Measurements from ENCODE around the gene CYP24A1. TPM values are rescaled to one million over a fixed set of nuclear protein-coding genes. Genes with fewer than 3 reads are reported as not detected.

Gene CYP24A1
- total and polyA plus RNA-seq, 2 of the 8 experiments (the other 6 are each of a cell fraction or from before 2014, with no cell fraction given): not detected

GRCh38 chr20:54177378-54177777 lies 3.6 kb upstream of the CYP24A1 start:
- H3K36me3 ChIP-seq (ENCODE audit: control insufficient read depth in 2 of 4, insufficient read depth in 4 of 4, low read length in 3 of 4): no peaks in the 10 kb centered on the region
- no peak overlapping the region for H3K18ac ChIP-seq (ENCODE audit: extremely low read depth, low read length)
- H3K4me3 ChIP-seq (ENCODE audit: extremely low read depth in 1 of 4, insufficient read depth in 2 of 4, low read depth in 3 of 4, low read length in 4 of 4): no peak overlapping the region
- peaks cover 4 to 16% (median 9%) of the 10 kb centered on the region in 4 experiments; a peak in 6 of 7 replicates for H3K4me1 ChIP-seq (replicated peaks in 1 of 4; ENCODE audit: control insufficient read depth in 3 of 4, insufficient read depth in 4 of 4, low read length in 3 of 4)
- H2AFZ ChIP-seq (ENCODE audit: low read length): no peak overlapping the region
- CTCF ChIA-PET (ENCODE audit: partially characterized antibody): no interaction called here
- no peak overlapping the region for H3K9ac ChIP-seq (replicated peaks in 1 of 4; ENCODE audit: extremely low read depth in 1 of 4, low read depth in 3 of 4, low read length in 3 of 4)
- no peak for DNase-seq (ENCODE audit: low read depth in 1 of 2, low spot score in 2 of 2)
- H3K56ac ChIP-seq (replicated peaks; ENCODE audit: insufficient read length, low read depth, low read length): no peak overlapping the region
- H3K23ac ChIP-seq (ENCODE audit: insufficient read length): no peak overlapping the region
- H3K4me2 ChIP-seq (ENCODE audit: insufficient read depth in 1 of 2, low read depth in 2 of 2, low read length in 2 of 2): no peak overlapping the region
- no peak overlapping the region for H2AK5ac ChIP-seq (ENCODE audit: low read depth, low read length)
- no peak overlapping the region for H3K27ac ChIP-seq (ENCODE audit: low read depth, low read length)
- no peak overlapping the region for H4K8ac ChIP-seq (ENCODE audit: extremely low read depth, insufficient read depth, low read length)
- no peak overlapping the region for H2BK120ac ChIP-seq (replicated peaks; ENCODE audit: low read depth, low read length)
- H2BK20ac ChIP-seq (ENCODE audit: low read length): no peak overlapping the region
- no peaks in the 10 kb centered on the region for H3K79me1 ChIP-seq (ENCODE audit: low read depth, low read length)
- no peak overlapping the region for H3K4ac ChIP-seq (replicated peaks; ENCODE audit: insufficient read length, low read depth, low read length)
- H2BK12ac ChIP-seq (ENCODE audit: low read depth, low read length): no peak overlapping the region
- no peak overlapping the region for H2BK15ac ChIP-seq (ENCODE audit: low read length)
- no peak overlapping the region for H4K5ac ChIP-seq (ENCODE audit: insufficient read length, low read depth, low read length)
- H3K9me3 ChIP-seq (ENCODE audit: insufficient read depth in 2 of 2, low read depth in 1 of 2, low read length in 1 of 2): no peaks in the 10 kb centered on the region
- WGBS, 2 experiments (ENCODE audit: extremely low coverage in 1 of 2, insufficient coverage in 1 of 2, insufficient read length in 1 of 2, insufficient replicate concordance in 2 of 2, low coverage in 1 of 2, low lambda C conversion rate in 2 of 2, missing lambda C conversion rate in 1 of 2): 85% methylated on average over 6 of the region's 6 CpGs; no CpG with 5 or more reads in 1 of the 2 experiments
- H3K27me3 ChIP-seq (replicated peaks in 1 of 4; ENCODE audit: control insufficient read depth in 3 of 4, extremely low read depth in 1 of 4, insufficient read depth in 3 of 4, low read length in 3 of 4): peaks cover 26 to 35% (median 33%) of the 10 kb centered on the region in 4 experiments
- peaks cover 14% of the 10 kb centered on the region for H3K23me2 ChIP-seq (ENCODE audit: low read depth, low read length)
- POLR2A ChIA-PET (ENCODE audit: partially characterized antibody): no interaction called here
- no peak overlapping the region for H2BK5ac ChIP-seq (ENCODE audit: low read depth, low read length)
- H4K20me1 ChIP-seq (replicated peaks in 1 of 2; ENCODE audit: control insufficient read depth in 1 of 2, insufficient read depth in 2 of 2, low read length in 2 of 2): peaks cover 0 to 3% of the 10 kb centered on the region in 2 experiments
- no peak overlapping the region for H4K91ac ChIP-seq (replicated peaks; ENCODE audit: insufficient read length, low read length)
- H3K79me2 ChIP-seq (ENCODE audit: control insufficient read depth in 1 of 2, insufficient read depth in 2 of 2, low read length in 2 of 2): no peaks in the 10 kb centered on the region
- H3K14ac ChIP-seq (ENCODE audit: insufficient read length): no peak overlapping the region
- FAIRE-seq: no peak
- TF ChIP-seq MAFK (IDR thresholded peaks at IDR 0.05; ENCODE audit: low read depth, low read length) (no peak), CBX5 (IDR thresholded peaks at IDR 0.05; ENCODE audit: low read depth, low read length) (no peak), GTF2F1 (IDR thresholded peaks at IDR 0.05; ENCODE audit: borderline replicate concordance, low read depth, low read length) (no peak), RNF2 (IDR thresholded peaks at IDR 0.05; ENCODE audit: borderline replicate concordance, low read depth, low read length, missing control alignments, poor library complexity, severe bottlenecking) (no peak), BACH1 (IDR thresholded peaks at IDR 0.05; ENCODE audit: low read length) (no peak), SAP30 (IDR thresholded peaks at IDR 0.05; ENCODE audit: insufficient read depth, insufficient replicate concordance, low read length) (no peak), TAF1 (IDR thresholded peaks at IDR 0.05; ENCODE audit: low read depth, low read length) (no peak), SIRT6 (IDR thresholded peaks at IDR 0.05; ENCODE audit: low read length) (no peak)
